Measurements from ENCODE around the gene HEY2.

GRCh38 chr6:125742464-125743120 lies 6.8 kb upstream of the HEY2 start:
- TF ChIP-seq, protein P1, sequence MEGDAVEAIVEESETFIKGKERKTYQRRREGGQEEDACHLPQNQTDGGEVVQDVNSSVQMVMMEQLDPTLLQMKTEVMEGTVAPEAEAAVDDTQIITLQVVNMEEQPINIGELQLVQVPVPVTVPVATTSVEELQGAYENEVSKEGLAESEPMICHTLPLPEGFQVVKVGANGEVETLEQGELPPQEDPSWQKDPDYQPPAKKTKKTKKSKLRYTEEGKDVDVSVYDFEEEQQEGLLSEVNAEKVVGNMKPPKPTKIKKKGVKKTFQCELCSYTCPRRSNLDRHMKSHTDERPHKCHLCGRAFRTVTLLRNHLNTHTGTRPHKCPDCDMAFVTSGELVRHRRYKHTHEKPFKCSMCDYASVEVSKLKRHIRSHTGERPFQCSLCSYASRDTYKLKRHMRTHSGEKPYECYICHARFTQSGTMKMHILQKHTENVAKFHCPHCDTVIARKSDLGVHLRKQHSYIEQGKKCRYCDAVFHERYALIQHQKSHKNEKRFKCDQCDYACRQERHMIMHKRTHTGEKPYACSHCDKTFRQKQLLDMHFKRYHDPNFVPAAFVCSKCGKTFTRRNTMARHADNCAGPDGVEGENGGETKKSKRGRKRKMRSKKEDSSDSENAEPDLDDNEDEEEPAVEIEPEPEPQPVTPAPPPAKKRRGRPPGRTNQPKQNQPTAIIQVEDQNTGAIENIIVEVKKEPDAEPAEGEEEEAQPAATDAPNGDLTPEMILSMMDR (conservative IDR thresholded peaks at IDR 0.05 in 1 of 2, IDR thresholded peaks at IDR 0.05 in 1 of 2; ENCODE audit: low read depth in 1 of 2, low read length in 2 of 2): no peak
- TF ChIP-seq EZH2 (IDR thresholded peaks at IDR 0.05; ENCODE audit: low read length, missing control alignments): no peak
